ENCODE measurements around the gene MTMR3.

MTMR3 gene

GRCh38 chr22:29912605-29913398, 29.8 kb downstream of the MTMR3 start:
- Mint-ChIP-seq H3K27ac (peak overlapping the region in 2 of 3 experiments; percentile 67 to 68), H3K27me3 (ENCODE audit: low read depth) (no peaks in the 10 kb centered on the region), H3K36me3 (ENCODE audit: low read depth) (peaks cover 2% of the 10 kb centered on the region), H3K9me3 (no peaks in the 10 kb centered on the region), H3K4me3 (no peak overlapping the region), H3K4me1 (peaks cover 75% of the 10 kb centered on the region)
- no peak for TF ChIP-seq CTCF (IDR thresholded peaks at IDR 0.05; ENCODE audit: unreplicated experiment in 3 of 3)

GRCh38 chr22:29914165-29914564, 31.2 kb downstream of the MTMR3 start:
- H3K36me3 Mint-ChIP-seq (ENCODE audit: low read depth): no peaks in the 10 kb centered on the region
- H3K4me3 Mint-ChIP-seq: no peak overlapping the region
- TF ChIP-seq CTCF (IDR thresholded peaks at IDR 0.05; ENCODE audit: unreplicated experiment in 3 of 3): no peak
- H3K4me1 Mint-ChIP-seq: peaks cover 67% of the 10 kb centered on the region
- no peaks in the 10 kb centered on the region for H3K27me3 Mint-ChIP-seq (ENCODE audit: low read depth)
- peak overlapping the region in 2 of 3 experiments; percentile 9 to 30 for H3K27ac Mint-ChIP-seq
- no peaks in the 10 kb centered on the region for H3K9me3 Mint-ChIP-seq

- Mint-ChIP-seq H3K4me3 (no peak overlapping the region), H3K36me3 (ENCODE audit: low read depth) (no peaks in the 10 kb centered on the region), H3K9me3 (no peaks in the 10 kb centered on the region), H3K4me1 (peaks cover 64% of the 10 kb centered on the region), H3K27ac (peak overlapping the region in 1 of 3 experiments; percentile 47), H3K27me3 (ENCODE audit: low read depth) (no peaks in the 10 kb centered on the region)
- TF ChIP-seq CTCF (IDR thresholded peaks at IDR 0.05; ENCODE audit: unreplicated experiment in 3 of 3): no peak
Measured at GRCh38 chr22:29914991-29915533, 32.1 kb downstream of the MTMR3 start.

- H3K9me3 Mint-ChIP-seq: no peaks in the 10 kb centered on the region
- H3K27ac Mint-ChIP-seq: peak overlapping the region in 1 of 3 experiments; percentile 42
- no peak for TF ChIP-seq CTCF (IDR thresholded peaks at IDR 0.05; ENCODE audit: unreplicated experiment in 3 of 3)
- peaks cover 55% of the 10 kb centered on the region for H3K4me1 Mint-ChIP-seq
- H3K36me3 Mint-ChIP-seq (ENCODE audit: low read depth): peaks cover 3% of the 10 kb centered on the region
- no peaks in the 10 kb centered on the region for H3K27me3 Mint-ChIP-seq (ENCODE audit: low read depth)
- H3K4me3 Mint-ChIP-seq: no peak overlapping the region
Measured at GRCh38 chr22:29916007-29916544, 33.1 kb downstream of the MTMR3 start.

GRCh38 chr22:29917052-29917902, 34.3 kb downstream of the MTMR3 start:
- H3K27me3 Mint-ChIP-seq (ENCODE audit: low read depth): no peaks in the 10 kb centered on the region
- peaks cover 10% of the 10 kb centered on the region for H3K36me3 Mint-ChIP-seq (ENCODE audit: low read depth)
- no peak for TF ChIP-seq CTCF (IDR thresholded peaks at IDR 0.05; ENCODE audit: unreplicated experiment in 3 of 3)
- H3K4me1 Mint-ChIP-seq: peaks cover 48% of the 10 kb centered on the region
- H3K4me3 Mint-ChIP-seq: no peak overlapping the region
- no peaks in the 10 kb centered on the region for H3K9me3 Mint-ChIP-seq
- H3K27ac Mint-ChIP-seq: no peak overlapping the region
